GM10847 (cell line): ENCODE measurements around the gene LTBR.

ENCODE experiments used
- POLR2A ChIP-seq: IDR thresholded peaks from 2 replicates; pipeline ENCODE4 v1.6.1; 2011; ENCODE audit not compliant: insufficient read length; ENCODE audit errors: extremely low read depth

Gene LTBR

DNA sequence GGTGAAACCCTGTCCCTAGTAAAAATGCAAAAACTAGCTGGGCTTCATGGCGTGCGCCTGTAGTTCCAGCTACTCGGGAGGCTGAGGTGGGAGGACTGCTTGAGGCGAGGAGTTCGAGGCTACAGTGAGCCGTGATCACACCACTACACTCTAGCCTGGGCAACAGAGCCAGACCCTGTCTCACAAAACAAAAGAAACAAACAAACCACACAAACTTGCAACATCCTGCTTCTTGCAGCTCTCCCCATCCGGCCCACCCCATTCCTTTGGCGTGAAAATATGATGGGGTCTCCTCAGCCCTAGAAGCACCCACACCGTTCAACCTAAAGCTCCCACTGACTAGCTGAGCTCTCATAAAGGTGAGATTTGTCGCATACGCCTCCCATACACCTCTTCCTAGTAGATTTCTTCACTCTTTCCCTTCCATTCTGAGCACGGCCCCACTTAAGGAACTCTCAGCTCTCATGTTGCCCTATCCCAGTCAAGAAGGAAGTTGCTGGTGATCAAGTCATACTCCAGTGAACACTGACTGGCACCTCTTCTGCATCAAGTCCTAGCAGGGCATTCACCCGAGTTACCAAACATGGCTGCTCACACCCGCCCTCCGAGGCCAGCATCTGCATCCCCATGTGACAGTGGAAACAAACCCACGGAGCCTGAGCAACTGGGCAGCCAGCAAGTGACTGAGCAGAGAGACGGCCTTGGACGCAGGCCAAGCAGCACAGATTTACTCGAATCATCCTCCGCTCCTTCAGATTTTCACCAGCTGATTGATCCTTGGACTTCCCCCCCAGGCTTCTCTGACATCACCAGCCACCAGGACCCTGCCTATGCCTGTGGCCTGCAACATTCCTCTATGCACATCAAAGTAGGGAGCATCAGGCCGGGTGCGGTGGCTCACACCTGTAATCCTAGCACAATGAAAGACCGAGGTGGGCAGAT, 41.9 kb downstream of the LTBR start:
- no peak for TF ChIP-seq POLR2A

DNA sequence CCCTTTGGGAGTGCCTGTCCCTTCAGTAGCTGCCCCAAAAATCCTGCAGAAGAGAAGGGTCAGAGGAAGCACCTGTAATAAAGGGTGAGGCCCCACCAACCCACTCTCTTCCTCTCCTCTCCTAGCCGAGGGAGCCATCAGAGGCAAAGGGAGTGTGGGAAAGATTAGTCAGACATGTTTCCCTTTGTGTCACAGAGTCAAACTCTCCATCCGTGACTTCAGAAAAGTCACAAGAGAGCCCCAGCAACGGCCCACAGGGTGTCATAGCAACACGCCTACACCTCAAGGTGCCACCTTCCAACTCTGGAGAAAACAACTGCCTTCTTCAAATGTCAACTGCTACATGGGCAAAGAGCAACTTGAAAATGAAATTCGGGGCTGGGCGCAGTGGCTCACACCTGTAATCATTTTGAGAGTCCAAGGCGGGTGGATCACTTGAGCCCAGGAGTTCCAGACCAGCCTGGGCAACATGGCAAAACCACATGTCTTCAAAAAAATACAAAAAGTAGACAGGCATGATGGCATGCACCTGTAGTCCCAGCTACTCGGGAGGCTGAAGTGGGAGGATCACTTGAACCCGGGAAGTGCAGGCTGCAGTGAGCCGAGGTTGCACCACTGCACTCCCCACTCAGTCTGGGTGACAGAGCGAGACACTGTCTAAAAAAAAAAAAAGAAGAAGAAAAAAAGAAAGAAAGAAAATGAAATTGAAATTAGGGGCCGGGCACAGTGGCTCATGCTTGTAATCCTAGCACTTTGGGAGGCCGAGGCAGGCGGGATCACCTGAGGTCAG, 43.1 kb downstream of the LTBR start:
- TF ChIP-seq POLR2A = no peak

DNA sequence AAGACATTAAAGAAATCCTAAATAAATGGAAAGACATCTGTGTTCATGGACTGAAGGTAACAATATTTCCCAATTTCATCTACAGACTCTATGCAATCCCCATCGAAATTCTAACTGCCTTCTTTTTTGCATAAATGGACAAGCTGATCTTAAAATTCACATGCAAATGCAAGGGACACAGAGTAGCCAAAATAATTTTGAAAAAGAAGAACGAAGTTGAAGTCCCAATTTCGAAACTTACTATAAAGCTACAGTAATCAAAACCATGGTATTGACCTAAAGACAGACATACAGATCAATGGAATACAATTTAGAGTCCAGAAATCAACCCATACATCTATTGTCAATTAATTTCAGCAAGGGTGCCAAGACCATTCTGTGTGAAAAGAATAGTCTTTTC, 44.4 kb downstream of the LTBR start:
- no peak for TF ChIP-seq POLR2A

DNA sequence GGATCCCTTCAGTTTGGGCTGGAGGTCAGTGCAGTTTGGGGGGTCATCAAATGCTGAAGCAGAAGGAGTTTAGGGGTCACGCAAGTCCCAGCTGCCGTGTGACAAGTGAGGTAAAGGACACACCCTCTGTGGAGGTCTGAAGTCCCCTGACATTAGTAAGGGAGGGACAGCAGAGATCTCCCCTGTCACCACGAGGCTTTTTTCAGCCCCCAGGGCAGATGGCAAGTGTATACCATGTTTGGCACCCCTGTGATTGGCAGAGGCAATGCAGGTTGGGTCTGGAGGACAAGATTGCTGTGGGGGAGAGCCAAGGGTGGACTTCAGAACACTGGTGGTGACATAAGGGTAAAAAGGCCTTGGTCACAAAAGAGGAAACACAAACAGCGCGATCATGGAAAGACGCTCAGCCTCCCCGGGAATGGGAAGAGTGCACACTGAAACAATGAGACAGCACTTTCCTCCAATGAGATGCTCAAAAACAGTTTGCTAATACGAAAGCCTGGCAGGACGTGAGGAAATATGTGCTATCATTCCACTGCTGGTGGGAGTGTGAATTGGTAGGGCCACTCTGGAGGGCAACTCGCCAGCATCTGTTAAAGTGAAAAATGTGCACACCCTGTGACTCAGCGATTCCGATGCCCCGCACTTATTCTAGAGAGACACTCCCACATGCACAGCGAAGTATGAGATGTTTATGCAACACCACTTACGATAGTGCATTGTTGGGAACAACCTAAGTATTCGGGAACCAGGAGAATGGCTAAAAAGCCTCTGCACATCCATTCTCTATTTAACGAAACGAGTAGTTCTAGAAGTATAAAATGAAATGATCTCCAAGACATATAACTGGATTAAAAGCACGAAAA, 46.4 kb downstream of the LTBR start:
- no peak for TF ChIP-seq POLR2A

GRCh38 chr12:6432991-6433390, 49.0 kb downstream of the LTBR start:
- no peak for TF ChIP-seq POLR2A

DNA sequence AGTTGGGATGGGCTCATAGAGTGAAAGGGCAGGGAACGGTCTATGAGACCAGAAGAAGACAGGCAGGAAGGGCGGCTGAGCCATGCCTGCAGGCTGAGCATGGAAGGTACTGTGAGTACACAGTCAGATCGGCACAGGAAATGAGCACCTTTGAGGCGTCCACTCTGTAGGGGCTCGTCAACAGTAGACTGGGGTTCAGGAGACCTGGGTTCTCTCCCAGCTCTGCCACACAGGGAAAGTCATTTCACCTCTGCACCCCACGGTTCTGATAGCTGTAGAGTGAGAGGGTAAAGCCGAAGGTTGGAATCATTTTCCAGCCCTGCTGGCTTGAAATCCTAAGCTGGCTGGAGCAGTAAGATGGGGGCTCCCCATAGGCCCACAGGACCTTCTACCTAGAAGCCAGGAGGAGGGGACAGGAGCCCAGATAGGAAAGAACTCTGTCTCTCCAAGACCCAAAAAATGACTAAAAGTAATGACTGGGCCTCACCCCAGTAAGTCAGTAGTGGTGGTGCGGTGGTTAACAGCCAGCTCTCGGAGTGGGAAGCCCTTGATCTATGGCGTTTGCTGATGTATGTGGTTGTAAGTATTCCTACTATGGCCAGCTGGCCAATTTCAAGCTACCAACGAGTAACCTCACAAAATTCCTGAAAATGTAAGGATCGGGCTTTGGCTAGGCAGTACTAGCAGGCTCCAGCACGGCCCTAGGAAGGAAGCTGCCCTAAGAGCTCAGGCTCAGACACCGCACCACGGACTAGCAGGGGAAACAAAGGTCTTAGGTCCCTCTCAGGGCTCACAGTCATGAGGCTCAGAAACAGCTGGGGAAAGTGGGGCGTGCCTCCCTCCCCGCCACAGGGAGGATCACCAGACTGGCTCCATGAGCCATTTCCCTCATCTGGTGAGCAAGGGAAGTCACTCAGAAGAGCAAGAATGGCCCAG, 50.5 kb downstream of the LTBR start:
- no peak for TF ChIP-seq POLR2A

DNA sequence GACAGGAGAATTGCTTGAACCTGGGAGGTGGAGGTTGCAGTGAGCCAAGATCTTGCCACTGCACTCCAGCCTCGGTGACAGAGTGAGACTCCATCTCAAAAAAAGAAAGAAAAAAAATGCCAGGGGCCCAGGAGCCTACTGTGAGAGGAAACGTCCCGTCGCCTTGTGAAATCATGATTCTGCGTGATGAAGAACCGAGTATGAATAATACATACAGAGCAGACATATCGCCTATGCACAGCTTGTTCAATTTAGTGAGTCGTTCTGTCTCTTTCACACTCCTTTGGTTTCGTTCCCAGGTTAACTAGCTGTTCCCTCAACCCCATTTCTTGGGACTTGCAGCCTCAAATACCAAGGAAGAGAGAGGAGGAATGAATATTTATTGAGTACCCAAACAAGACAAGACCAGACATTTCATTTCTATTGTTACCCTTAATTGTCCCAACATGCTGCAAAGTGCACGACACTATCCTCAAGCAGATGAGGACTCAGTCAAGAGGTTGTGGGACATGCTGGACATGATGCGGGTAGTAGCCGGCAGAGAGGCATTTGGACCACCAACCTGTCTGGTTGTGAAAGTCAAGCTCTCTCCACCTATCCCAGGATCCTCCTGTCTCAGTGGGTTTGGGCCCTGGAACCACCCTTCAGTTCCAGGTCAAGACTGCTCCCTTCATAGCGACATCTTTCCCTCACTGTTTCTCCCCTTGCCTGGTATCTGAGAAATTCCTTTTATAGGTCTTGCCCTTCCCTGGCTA, 52.2 kb downstream of the LTBR start:
- no peak for TF ChIP-seq POLR2A

GRCh38 chr12:6437586-6437985, 53.6 kb downstream of the LTBR start:
- no peak for TF ChIP-seq POLR2A

- TF ChIP-seq POLR2A = no peak
Measured at GRCh38 chr12:6438345-6438744, 54.4 kb downstream of the LTBR start.

- no peak for TF ChIP-seq POLR2A
Measured at GRCh38 chr12:6440391-6440790, 56.4 kb downstream of the LTBR start.
